HG03460 (cell line): Measurements from ENCODE around the gene RPS15.
"Not testable (repeated sequence)": the region's sequence is repeated elsewhere in the genome, so short reads cannot be mapped to it uniquely, and the experiment has no call there.

Experiments used
- ATAC-seq: cut with Tn5 transposase; IDR thresholded peaks from one replicate; pipeline ENCODE4 v1.9.1; 2021; ENCODE audit not compliant: unreplicated experiment

The RPS15 gene

DNA sequence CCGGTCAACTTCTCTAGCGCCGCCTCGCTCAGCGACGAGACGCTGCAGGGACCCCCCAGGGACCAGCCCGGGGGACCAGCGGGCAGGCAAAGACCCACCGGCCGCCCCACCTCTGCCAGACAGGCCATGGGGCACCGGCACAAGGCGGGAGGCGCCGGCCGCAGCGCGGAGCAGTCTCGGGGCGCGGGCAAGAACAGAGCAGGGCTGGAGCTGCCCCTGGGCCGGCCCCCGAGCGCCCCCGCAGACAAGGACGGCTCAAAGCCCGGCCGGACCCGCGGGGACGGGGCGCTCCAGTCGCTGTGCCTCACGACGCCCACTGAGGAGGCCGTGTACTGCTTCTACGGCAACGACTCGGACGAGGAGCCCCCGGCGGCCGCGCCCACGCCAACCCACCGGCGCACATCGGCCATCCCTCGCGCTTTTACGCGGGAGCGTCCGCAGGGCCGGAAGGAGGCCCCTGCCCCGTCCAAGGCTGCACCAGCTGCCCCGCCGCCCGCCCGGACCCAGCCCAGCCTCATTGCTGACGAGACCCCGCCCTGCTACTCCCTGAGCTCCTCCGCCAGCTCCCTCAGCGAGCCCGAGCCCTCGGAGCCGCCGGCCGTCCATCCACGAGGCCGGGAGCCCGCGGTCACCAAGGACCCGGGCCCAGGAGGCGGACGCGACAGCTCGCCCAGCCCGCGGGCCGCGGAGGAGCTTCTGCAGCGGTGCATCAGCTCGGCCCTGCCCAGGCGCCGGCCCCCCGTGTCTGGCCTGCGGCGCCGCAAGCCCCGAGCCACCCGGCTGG lies 29.5 kb downstream of the RPS15 start:
- ATAC-seq = no peak

- no peak for ATAC-seq
Measured at GRCh38 chr19:1468274-1468820, 30.2 kb downstream of the RPS15 start.

GRCh38 chr19:1468821-1469254 lies 30.6 kb downstream of the RPS15 start:
- ATAC-seq = no peak

GRCh38 chr19:1469255-1470054 lies 31.3 kb downstream of the RPS15 start:
- ATAC-seq = no peak

DNA sequence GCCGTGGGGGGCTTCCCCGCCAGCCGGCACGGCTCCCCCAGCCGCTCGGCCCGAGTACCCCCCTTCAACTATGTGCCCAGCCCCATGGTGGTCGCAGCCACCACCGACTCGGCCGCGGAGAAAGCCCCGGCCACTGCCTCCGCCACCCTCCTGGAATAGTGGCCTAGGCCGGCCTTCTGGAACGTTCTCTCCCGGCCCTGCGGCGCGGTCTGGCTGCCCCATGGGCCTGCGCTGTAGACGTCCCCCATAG lies 31.8 kb downstream of the RPS15 start:
- ATAC-seq = no peak

DNA sequence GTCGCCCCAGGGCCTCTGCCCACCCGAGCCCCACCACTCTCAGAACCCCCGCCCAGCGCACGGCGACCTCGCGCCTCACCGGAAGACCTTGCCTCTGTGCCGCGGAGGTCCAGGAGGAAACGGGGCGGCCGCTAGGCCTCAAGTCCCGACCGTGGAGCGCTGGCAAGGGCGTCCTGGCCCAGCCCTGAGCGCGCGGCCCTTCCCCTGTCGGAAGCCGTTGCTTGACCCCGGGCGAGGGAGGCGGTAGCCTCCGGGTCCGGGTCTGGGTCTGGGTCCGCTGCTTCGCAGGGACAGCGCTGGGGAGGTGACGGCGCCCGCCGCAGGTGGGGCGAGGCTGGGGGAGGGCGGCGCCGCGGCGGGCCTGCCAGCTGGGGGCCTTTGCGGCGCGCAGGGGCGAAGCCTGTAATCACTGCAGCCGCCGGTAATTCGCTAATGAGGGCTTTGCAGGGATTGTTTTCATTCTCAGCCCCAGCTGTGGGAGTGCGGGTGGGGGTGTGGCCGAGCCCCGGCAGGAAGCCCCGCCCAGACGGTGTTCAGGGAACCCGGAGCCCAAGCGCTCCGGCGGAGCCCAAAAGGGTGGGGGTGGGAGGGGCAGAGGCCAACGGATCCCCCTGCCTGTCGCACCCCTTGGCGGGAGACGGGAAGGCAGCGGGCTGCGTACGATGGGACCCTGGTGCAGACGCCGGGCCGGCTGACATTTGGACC lies 32.3 kb downstream of the RPS15 start:
- ATAC-seq = no peak

DNA sequence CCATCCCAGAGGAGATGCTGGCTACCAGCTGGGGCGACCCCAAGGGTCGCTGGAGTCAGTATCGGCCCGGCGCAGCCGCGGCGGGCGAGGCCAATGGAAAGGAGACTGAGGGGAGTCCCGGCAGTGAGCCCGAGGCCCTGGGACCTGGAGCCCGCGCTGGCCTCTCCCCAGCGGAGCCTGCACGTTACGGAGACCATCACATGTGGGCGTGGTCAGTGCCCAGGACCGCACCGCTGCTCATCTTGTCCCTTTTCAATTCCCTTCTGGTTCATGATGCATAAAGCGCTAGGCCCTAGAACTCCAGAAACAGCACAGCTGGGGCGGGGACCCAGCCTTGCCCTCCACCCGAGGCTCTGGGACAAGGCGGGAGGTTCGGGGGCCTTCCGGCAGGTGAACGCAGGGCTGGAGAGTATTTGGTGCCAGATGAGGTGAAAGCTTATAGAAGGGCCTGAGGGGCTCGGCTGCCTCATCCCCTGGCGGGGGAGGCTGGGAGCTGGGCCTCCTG lies 32.9 kb downstream of the RPS15 start:
- no peak for ATAC-seq

- ATAC-seq = no peak
Measured at GRCh38 chr19:1471515-1472160, 33.4 kb downstream of the RPS15 start.

- no peak for ATAC-seq
Measured at GRCh38 chr19:1472231-1473084, 34.3 kb downstream of the RPS15 start.

DNA sequence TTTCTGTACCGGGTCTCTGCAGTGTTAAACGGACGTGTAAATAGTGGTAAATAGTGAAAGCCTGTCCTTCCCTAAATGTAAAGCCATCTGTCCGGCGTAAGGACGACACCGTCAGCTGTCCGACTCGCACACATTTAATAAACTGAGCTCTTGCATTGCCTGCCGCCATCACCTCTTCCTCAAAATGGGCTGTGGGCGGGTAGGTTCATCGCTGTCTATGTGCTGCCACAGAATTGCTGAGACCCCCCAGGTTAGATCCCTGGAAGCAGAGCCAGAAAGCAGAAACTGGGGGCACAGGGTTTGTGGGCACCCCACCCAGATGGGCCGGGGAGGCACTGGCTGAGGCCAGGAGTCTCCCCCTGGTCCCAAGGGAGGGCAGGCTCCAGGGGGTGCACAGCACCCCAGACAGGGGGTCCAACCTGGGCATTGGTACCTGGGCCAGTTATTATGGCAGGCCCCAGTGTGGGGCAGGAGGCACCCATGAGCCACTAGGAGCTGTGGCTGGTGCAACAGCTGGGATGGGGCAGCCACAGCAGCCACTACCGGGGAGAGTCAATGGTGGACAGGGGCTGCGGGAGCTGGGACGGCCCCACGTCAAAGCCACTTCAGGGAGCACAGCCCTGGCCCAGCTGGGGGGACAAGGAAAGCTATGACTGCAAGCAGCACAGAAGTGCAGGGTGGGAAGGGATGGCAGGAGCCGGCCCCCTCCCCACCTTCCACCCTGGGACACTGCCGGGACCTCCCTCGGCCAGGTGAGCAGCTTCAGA lies 35.1 kb downstream of the RPS15 start:
- no peak for ATAC-seq

GRCh38 chr19:1474011-1474764 lies 36.0 kb downstream of the RPS15 start:
- ATAC-seq = no peak

- no peak for ATAC-seq
Measured at GRCh38 chr19:1474765-1475351, 36.7 kb downstream of the RPS15 start.

- no peak for ATAC-seq
Measured at GRCh38 chr19:1475751-1476437, 37.7 kb downstream of the RPS15 start.

GRCh38 chr19:1477056-1477455 lies 38.9 kb downstream of the RPS15 start:
- ATAC-seq = not testable (repeated sequence)

DNA sequence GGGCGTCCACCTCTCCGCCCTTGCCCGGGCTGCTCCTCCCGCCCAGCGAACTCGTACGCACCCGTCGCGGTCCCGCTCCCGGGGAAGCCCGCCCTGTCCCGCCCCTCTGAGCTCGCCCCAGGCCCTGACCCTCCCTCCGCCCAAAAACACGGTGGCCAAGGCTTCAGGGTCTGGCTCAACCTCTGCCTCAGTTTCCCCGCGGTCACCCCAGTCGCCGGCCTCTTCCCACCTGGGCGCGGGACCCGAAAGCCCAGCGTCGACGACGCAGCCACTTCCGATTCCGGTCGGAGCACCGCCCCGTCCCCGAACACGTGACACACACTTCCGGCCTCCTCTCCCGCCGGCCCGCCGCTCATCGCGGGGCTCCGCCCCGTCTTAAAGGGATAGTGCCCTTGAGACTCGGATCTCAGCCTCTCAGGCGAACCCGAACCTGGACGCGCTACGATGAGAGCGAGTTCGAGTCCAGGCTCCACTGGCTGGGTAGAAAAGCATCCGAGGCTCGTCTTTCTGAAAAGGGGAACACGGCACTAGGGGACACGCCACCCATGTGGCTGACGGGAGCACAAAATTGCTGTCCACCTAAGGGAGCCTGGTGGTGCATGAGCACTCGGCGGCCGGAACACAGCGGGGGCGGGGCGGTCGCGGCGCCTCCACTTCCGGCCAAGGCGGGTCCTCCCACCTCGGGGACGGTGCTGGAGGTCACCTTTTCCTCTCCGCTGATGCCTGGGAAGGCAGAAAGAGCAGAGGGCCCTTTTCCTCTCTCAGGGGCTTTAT lies 40.9 kb downstream of the RPS15 start, which contains the start of gene C19orf25:
Gene C19orf25, minus strand, starts transcription at position 282 of the 774 bp plus-strand sequence. CDS start 312 bp downstream, outside the sequence.
- ATAC-seq = peak; percentile 83

- no peak for ATAC-seq
Measured at GRCh38 chr19:1481224-1481892, 43.2 kb downstream of the RPS15 start.
